Measurements from ENCODE around the gene DACH1. TPM values are rescaled to one million over a fixed set of nuclear protein-coding genes. Genes with fewer than 3 reads are reported as not detected.
"Not testable (repeated sequence)": the region's sequence is repeated elsewhere in the genome, so short reads cannot be mapped to it uniquely, and the experiment has no call there.

Gene DACH1
- total RNA-seq, 2 donors from 2014 or later: 0.39 to 1.6 TPM

DNA sequence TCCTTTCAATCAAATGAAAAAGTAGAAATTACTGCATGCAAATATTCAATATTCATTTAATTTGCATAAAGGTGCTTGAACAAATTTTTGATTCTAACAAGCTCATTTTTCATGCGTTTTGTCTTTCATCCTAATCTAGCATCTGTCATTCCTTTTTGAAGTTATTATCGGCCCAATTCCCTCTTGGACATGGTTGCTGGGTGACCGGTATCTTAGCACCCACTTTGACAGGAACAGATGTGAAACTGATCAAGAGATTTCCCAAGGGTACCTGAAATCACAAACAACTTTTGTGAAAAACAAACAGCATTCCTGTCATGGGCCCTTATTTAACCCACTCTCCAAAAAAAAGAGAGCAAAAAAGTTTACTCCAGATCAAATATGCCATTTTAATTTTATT, 13.3 kb downstream of the DACH1 start:
- Histone ChIP-seq H3K36me3 (no peaks in the 10 kb centered on the region), H3K4me1 (no peaks in the 10 kb centered on the region), H3K27me3 (no peaks in the 10 kb centered on the region), H3K9me3 (no peaks in the 10 kb centered on the region), H3K27ac (no peak overlapping the region), H3K4me3 (no peak overlapping the region)
- TF ChIP-seq, protein P1, sequence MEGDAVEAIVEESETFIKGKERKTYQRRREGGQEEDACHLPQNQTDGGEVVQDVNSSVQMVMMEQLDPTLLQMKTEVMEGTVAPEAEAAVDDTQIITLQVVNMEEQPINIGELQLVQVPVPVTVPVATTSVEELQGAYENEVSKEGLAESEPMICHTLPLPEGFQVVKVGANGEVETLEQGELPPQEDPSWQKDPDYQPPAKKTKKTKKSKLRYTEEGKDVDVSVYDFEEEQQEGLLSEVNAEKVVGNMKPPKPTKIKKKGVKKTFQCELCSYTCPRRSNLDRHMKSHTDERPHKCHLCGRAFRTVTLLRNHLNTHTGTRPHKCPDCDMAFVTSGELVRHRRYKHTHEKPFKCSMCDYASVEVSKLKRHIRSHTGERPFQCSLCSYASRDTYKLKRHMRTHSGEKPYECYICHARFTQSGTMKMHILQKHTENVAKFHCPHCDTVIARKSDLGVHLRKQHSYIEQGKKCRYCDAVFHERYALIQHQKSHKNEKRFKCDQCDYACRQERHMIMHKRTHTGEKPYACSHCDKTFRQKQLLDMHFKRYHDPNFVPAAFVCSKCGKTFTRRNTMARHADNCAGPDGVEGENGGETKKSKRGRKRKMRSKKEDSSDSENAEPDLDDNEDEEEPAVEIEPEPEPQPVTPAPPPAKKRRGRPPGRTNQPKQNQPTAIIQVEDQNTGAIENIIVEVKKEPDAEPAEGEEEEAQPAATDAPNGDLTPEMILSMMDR (IDR thresholded peaks at IDR 0.05): no peak
- no peak for DNase-seq (ENCODE audit: low spot score)

DNA sequence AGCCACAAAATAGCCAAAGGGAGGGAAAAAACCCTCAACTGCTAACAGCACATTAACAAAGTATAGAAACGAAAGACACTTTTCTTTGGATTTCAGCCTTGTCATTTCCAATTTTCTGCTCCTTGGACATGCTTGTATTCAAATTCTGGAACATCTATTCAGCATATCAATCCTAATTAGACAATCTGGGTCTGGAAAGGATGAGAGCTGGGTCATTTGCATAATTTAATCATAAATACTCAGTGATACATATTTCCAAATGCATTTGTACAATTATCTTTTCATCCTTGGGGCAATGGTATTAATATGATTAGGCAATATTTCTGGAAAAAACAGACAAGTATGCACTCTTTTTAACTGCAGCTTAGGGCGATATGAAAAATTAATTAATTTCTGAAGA, 14.3 kb downstream of the DACH1 start:
- DNase-seq (ENCODE audit: low spot score): no peak
- H3K4me1 ChIP-seq: no peaks in the 10 kb centered on the region
- H3K9me3 ChIP-seq: no peaks in the 10 kb centered on the region
- TF ChIP-seq, protein P1 (IDR thresholded peaks at IDR 0.05): no peak
- no peaks in the 10 kb centered on the region for H3K36me3 ChIP-seq
- no peaks in the 10 kb centered on the region for H3K27me3 ChIP-seq
- no peak overlapping the region for H3K4me3 ChIP-seq
- no peak overlapping the region for H3K27ac ChIP-seq

DNA sequence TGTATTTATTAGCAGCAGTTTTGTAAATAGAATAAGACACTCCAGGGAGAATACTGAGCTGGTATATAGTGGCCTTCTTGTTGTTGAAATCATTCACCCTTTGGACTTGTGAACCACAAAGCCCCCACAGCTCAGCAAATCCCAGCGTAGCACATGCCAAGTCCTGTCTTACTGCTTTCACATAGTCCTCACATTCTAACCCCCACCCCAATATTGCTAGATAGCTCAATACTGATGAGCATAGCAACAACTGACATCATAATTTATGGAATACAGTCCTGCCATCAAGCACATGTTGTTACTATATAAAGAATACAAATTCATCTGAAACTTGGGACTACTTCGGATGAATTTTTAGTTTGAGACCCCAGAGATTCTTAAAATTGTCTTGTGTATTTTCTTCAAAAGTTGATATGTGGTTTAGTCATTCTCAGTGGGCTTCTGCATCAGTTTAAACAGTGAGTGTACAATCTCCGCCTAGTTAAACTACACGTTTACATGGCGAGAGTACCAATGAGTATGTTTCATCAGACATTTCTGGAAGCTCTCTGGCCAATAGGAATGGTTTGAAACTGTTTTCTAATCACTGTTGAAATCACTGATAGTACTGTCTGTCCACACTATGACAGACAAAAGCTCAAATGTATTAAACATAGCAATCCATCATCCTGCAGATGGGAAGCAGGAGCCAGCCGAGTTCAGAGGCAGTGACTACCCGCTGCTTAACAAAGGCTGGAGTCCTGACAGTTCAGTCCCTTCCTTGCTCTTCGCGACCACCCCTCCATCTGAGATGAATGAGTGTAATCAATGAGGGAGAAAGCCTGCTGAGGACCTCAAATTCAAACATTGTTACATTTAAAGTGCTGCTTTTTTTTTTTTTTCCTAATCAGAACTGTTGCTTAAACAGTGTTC, 15.2 kb downstream of the DACH1 start:
- Histone ChIP-seq H3K27ac (no peak overlapping the region), H3K4me3 (no peak overlapping the region), H3K9me3 (no peaks in the 10 kb centered on the region), H3K4me1 (no peaks in the 10 kb centered on the region), H3K36me3 (no peaks in the 10 kb centered on the region), H3K27me3 (no peaks in the 10 kb centered on the region)
- no peak for DNase-seq (ENCODE audit: low spot score)
- TF ChIP-seq, protein P1 (IDR thresholded peaks at IDR 0.05): no peak

GRCh38 chr13:71842003-71842402, 25.0 kb downstream of the DACH1 start:
- TF ChIP-seq, protein P1 (IDR thresholded peaks at IDR 0.05): no peak
- no peaks in the 10 kb centered on the region for H3K27me3 ChIP-seq
- H3K27ac ChIP-seq: no peak overlapping the region
- DNase-seq (ENCODE audit: low spot score): no peak
- no peak overlapping the region for H3K4me3 ChIP-seq
- H3K9me3 ChIP-seq: no peaks in the 10 kb centered on the region
- H3K36me3 ChIP-seq: no peaks in the 10 kb centered on the region
- no peaks in the 10 kb centered on the region for H3K4me1 ChIP-seq

GRCh38 chr13:71838842-71839241, 28.2 kb downstream of the DACH1 start:
- TF ChIP-seq, protein P1 (IDR thresholded peaks at IDR 0.05): no peak
- no peaks in the 10 kb centered on the region for H3K9me3 ChIP-seq
- H3K27ac ChIP-seq: no peak overlapping the region
- H3K4me3 ChIP-seq: no peak overlapping the region
- H3K4me1 ChIP-seq: no peaks in the 10 kb centered on the region
- no peak for DNase-seq (ENCODE audit: low spot score)
- H3K36me3 ChIP-seq: no peaks in the 10 kb centered on the region
- H3K27me3 ChIP-seq: no peaks in the 10 kb centered on the region

GRCh38 chr13:71837582-71837981, 29.4 kb downstream of the DACH1 start:
- not testable (repeated sequence) for H3K4me3 ChIP-seq; H3K9me3 ChIP-seq; DNase-seq (ENCODE audit: low spot score); H3K27ac ChIP-seq; H3K27me3 ChIP-seq; H3K36me3 ChIP-seq; H3K4me1 ChIP-seq
